Activated CD8-positive, alpha-beta memory T cell treated with anti-CD3 and anti-CD28 coated beads, Interleukin-2, amount 50 U/mL, for 1 hour (primary cell): ENCODE measurements around the gene RAD51D.
"Not testable (repeated sequence)": the region's sequence is repeated elsewhere in the genome, so short reads cannot be mapped to it uniquely, and the experiment has no call there.

Source experiments
- DNase-seq: peaks from one replicate; pipeline ENCODE4 v3.0.0-alpha.2; 2020; ENCODE audit errors: extremely low read depth

RAD51D gene

DNA sequence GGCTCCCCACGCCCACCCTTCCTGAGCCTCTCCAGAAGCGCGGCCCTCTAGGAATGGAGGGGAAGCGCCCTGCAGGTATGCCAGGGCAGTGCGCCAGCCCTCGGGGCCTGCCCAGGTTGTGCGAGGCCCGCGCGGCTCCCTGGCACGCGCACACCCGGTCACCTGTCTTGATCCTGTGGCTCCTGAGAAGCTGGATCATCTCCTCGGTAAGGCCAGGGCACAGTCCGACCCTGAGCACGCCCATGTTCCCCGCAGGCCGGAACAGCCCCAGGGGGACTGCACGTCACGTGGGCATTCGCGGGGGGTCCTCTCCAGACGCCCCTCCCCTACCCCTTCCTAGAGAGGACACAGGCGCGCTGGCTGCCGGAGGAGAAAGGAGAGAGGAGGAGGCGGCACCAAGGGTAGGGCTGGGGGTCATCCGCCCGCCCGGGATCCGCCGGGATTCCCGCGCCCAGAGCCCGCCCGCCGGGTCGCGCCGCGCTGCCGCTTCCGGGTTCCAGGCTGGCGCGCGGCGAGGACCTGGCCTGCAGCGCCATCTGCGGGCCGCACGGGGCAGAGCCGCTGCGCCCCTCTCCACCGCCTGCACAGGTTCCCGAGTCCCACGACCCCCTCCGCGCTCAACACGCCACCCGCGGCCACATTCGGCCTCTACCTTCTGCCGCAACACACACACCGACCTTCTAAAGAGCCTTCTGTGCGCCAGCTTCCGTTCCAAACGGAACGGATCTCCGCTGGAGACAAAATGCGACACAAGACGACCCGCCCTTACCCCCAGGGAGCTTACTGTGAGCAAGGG lies at the start of gene RAD51D:
Gene RAD51D (minus strand): TSS at position 491 of the 796 bp plus-strand sequence. CDS start 247 bp downstream, at position 244.
- peak; percentile 45 for DNase-seq

- no peak for DNase-seq
Measured at GRCh38 chr17:35167666-35168065, 48.0 kb upstream of the RAD51D start.

- DNase-seq, result no peak
Measured at GRCh38 chr17:35167046-35167445, 47.4 kb upstream of the RAD51D start.

DNA sequence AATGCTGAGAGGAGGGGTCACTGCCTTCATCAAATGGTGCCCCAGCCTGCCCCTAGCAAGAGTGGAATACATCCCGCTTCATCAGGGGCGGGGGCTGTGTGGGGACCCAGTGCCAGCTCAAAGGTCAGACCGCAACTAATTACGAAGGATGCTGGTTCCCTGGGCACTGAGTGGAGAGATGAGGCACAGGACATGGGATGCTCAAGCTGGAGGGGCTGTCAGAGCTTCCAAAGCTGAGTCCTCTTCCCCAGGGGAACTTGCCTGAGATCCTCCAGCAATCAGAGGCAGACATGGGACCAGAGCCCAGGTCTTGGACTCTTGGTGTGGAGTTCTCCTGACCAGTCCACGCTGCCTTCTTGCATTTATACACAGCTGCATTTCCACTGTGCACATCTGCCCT lies 46.9 kb upstream of the RAD51D start:
- no peak for DNase-seq

DNA sequence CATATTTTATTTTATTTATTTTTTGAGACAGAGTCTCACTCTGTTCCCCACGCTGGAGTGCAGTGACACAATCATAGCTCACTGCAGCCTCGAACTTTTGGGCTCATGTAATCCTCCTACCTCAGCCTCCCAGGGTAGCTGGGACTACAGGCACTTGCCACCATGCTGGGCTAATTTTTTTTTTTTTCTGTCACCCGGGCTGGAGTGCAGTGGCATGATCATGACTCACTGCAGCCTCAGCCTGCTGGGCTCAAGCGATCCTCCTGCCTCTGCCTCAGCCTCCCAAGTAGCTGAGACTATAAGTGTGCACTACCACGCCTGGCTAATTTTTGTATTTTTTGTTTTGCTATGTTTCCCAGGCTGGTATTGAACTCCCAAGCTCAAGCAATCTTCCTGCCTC lies 45.1 kb upstream of the RAD51D start:
- DNase-seq, result no peak

DNA sequence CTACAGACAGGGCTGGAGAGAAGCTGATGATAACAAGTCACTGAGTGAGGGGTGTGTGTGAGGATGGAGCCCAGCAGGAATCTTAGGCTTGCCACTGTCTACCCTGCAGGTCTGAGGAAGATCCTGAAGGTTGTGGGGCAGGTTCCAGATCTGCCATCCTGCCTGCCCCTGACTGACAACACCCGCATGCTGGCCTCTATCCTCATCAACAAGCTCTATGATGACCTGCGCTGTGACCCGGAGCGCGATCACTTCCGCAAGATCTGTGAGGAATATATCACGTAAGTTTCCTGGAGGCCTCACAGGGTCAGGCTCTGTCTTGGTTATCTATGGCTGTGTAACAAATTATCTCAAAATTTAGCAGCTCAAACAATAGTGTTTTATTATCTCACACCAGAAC lies 44.2 kb upstream of the RAD51D start:
- no peak for DNase-seq

- DNase-seq, result no peak
Measured at GRCh38 chr17:35162755-35163154, 43.1 kb upstream of the RAD51D start.

DNA sequence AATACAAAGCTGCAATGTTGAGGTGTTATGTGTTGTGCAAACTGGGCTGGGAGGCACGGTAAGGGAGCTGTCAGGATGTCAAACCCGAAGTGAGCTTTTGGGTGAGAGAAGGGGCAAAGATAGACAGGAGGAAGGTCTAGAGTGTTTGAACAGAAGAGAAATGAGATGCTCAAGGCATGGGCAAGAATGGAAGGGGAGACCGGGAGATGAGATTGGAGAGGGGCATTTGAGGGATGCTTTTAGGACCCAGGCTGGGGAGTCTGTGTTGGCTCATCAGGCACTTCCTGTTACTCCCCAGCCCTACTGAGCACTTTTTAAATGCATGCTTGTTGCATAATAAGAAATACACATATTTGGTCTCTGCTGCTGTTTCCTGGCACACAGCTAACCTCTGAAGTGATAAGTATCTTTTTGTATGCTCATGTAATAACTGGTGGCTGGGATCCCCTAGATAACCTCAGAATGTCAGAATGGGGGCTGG lies 41.7 kb upstream of the RAD51D start:
- no peak for DNase-seq

DNA sequence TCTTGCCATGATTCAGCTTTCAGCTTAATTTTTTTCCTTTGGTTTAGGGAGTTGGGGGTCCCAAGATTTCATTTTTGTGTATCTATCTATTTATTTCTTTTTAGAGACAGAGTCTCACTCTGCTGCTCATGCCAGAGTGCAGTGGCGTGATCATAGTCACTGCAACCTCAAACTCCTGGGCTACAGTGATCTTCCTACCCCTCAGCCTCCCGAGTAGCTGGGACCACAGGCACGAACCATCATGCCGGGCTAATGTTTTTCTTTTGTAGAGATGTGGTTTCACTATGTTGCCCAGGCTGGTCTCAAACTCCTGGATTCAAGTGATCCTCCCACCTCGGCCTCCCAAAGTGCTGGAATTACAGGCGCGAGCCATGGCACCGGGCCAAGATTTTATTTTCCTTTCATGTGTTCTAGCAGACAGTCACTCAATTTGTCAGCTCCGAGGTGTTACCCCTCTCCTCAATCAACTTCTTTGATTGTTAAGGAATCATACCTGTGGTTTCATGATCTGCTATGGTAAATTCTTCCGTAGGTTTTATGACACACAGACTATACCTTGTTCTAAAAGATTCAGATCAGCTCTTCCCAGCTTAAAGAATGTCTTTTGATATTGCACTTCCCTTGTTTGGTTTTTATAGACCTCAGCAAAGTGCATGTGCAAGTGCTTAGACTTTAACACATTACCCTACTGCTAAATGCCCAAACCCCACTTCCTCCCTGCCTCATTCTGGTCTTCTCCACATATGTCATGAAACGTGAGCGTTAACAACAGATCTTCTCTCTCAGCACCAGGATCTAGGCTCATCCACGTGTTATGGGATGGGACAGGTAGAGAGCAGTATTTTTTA lies 40.9 kb upstream of the RAD51D start:
- DNase-seq, result peak; percentile 47

DNA sequence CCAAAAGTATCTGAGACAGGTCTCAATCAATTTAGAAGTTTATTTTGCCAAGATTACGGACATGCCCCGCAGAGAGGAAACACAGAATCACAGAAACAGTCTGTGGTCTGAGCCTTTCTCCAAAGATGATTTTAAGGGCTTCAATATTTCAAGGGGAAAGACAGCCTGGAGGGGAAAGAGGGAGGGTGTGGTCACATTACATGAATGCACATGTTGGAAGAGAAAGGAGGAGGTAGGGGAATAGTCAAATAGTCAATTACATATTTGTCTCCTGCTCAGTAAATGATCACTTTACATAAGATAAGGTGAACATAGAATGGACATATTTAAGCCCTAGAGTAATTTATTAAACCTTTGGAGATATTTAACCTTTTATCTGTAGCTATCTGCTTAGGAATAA lies 40.3 kb upstream of the RAD51D start:
- no peak for DNase-seq

DNA sequence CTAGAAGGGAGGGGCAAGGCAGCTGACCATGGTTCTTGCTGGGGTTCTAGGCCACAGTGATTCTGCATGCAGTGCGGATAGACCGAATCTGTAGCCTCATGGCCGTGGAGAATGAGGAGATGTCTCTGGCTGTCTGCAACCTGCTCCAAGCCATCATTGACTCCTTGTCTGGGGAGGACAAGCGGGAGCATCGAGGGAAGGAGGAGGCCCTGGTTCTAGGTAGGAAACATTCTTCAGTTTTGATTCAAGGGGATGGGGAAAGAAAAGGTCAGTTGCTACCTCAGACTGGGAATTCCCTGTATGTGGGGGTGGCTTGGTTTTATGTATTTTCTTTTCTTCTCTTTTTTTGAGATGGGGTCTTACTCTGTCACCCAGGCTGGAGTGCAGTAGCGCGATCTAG lies 35.6 kb upstream of the RAD51D start:
- DNase-seq, result no peak

- no peak for DNase-seq
Measured at GRCh38 chr17:35154196-35155165, 34.8 kb upstream of the RAD51D start.

DNA sequence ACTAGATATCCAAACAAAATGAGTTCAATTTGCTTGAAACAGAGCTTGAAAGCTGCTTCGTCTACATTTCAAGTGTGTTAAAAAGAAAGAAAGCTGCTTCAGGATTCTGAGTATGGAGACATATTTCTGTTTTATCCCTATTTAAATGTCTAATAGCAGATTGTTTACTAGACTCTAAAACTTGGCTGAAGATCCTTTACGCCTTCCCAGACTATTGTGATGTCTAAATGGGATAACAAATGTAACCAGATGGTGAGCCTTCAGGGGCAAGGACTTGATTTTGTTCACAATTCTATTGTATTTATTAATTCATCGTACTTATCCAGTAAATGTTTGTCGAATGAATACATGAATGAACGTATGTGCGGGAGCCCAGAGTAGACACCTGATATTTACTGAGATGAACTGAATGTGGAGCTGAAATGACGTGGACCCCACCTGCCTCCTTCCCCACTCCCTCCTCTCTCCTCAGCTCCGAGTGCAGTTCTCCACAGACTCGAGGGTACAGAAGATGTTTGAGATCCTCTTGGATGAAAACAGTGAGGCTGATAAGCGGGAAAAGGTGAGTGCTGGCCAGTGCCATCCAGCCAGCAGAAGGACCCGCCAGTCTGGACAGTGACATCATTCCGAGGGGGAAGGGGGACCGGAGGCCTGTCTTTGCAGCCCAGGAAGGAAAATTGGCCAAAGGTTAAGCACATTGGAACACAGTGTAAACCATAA lies 32.9 kb upstream of the RAD51D start:
- no peak for DNase-seq

DNA sequence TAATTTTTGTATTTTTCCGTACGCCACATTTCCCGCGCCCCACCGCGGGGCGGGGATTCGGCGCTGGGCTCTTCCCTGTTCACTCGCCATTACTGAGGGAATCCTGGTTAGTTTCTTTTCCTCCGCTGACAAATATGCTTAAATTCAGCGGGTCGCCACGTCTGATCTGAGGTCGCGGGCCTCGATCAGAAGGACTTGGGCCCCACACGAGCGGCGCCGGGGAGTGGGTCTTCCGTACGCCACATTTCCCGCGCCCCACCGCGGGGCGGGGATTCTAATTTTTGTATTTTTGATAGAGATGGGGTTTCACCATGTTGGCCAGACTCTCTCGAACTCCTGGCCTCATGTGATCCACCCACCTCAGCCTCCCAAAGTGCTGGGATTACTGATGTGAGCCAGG lies 31.4 kb upstream of the RAD51D start:
- not testable (repeated sequence) for DNase-seq

DNA sequence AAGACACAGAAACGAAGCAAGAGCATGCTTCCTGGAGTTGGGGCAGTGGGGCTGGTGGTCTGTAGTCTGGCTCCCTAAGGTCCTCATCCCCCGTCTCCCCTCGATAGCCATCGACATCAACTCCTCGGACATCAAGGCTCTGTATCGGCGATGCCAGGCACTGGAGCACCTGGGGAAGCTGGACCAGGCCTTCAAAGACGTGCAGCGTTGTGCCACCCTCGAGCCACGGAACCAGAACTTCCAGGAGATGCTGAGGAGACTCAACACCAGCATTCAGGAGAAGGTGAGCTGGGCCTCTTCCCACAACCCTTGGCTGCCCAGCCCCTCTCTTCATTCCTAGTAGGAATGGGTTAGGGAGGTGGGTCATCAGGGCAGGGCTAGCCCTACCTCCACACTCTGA lies 30.3 kb upstream of the RAD51D start:
- DNase-seq, result no peak

GRCh38 chr17:35148144-35148543 lies 28.5 kb upstream of the RAD51D start:
- no peak for DNase-seq

DNA sequence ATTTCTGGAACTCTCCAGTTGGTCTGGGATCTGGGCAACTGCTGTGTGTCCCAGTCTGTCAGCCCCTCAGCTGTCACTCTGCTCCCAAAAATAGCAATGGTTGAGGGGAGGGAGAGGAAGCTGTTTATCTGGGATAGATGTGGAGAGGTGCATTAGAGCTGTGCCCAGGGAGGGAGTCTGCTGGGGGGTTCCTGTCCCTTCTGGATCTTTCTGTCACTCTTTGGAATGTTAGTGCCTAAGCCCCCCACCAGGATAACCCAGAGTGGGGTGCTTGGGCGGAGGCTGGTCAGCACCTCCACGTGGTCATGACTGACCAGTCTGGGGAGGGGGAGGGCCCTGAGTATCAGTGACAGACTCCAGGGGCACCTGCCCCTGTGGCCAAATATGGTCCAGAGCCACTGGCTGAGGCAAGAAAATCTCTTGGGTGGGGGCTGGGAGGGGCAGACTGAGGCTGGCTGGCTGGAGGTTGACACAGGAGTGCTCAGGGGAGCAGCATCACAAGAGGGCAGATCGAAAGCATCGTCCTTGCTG lies 27.8 kb upstream of the RAD51D start, which contains the start of gene UNC45B:
Gene UNC45B (plus strand): TSS at position 443 of the 531 bp plus-strand sequence. CDS start 447 bp downstream, outside the sequence.
- no peak for DNase-seq

DNA sequence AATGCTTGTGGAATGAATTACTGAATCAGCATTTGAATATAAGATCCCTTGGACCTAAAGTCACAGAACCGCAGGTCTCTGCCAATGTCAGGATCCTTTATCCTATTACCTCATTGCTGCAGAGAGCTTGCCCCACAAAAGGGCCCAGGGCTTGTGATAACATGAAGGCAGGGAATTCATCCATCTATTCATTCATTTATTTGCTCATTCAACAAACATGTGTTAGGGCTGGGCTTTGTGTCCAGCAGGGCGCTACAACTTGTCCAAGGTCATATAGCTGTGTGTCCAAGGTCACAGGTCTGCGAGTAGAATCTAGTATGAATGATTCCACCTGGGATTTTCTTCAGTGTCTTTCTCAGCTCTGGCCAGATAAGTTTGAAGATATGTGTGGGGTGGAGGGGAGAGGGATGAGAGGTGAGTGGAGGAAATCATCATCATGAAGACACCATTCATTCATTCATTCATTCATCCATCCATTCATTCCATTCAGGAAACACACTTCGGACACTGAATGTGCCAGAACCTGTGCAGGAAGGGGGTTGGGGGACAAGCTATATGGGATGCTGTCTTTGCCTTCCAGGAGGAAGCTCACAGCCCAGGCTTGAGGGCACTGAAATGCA lies 26.7 kb upstream of the RAD51D start:
- DNase-seq, result no peak

- no peak for DNase-seq
Measured at GRCh38 chr17:35144840-35145239, 25.2 kb upstream of the RAD51D start.

- no peak for DNase-seq
Measured at GRCh38 chr17:35142467-35142796, 22.8 kb upstream of the RAD51D start.
